Stimulated activated CD4-positive, alpha-beta T cell treated with anti-CD3 and anti-CD28 coated beads, Interleukin-1b, Interleukin-23, amount 100 ng/mL, for 1 hour (primary cell): Measurements from ENCODE around the gene MTCL3.
"Not testable (repeated sequence)": the region's sequence is repeated elsewhere in the genome, so short reads cannot be mapped to it uniquely, and the experiment has no call there.

Experiments used
- DNase-seq, 2 donors: peaks; one replicate each; pipeline ENCODE4 v3.0.0-alpha.2; 2020; ENCODE audit warnings: low read depth in 2 of 2

MTCL3 gene

DNA sequence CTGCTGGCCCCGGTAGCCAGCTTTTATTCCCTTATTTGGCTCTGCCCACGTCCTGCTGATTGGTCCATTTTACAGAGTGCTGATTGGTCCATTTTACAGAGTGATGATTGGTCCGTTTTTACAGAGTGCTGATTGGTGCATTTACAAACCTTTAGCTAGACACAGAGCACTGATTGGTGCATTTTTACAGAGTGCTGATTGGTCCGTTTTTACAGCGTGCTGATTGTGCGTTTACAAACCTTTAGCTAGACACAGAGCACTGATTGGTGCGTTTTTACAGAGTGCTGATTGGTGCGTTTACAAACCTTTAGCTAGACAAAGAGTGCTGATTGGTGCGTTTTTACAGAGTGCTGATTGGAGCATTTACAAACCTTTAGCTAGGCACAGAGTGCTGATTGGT, 90.6 kb downstream of the MTCL3 start:
- not testable (repeated sequence) for DNase-seq

DNA sequence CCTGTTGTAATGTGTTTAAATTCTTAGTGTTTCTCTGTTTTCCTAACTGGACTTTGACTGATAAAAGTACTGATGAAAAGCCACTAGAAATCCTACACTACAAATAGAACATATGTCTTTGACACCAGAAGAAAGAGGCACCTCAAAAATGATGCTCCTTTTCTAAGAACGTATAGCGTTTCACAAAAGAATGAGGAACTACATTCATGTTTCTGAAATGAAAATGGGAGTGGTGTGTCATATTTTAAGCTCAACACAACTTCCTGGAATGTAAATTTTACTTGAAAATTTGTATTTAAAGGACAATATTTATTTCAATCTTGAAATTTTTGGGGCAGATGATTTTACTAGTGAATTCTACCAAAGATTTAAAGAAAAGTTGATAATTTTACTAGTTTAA, 95.2 kb downstream of the MTCL3 start:
- no peak for DNase-seq
